Mesodermal cell (in vitro differentiated cells): ENCODE data around the gene DNMT1.

ENCODE experiments used
- H3K27ac ChIP-seq: 2 replicates; pipeline ENCODE4 v1.7.0; 2013; ENCODE audit warnings: mild to moderate bottlenecking, low read depth, low read length, moderate library complexity; ENCODE audit not compliant: severe bottlenecking
- H3K36me3 ChIP-seq: 2 replicates; pipeline ENCODE4 v1.7.1; 2013; ENCODE audit warnings: mild to moderate bottlenecking, low read length, moderate library complexity; ENCODE audit not compliant: control insufficient read depth, insufficient read depth
- H3K4me1 ChIP-seq: one replicate; pipeline ENCODE4 v1.7.1; 2013; ENCODE audit warnings: mild to moderate bottlenecking, low read length; ENCODE audit not compliant: insufficient read depth, control insufficient read depth, poor library complexity, severe bottlenecking
- H3K4me3 ChIP-seq: 2 replicates; pipeline ENCODE4 v1.7.0; 2013; ENCODE audit warnings: low read length, control low read depth, mild to moderate bottlenecking; ENCODE audit not compliant: insufficient read depth, poor library complexity, severe bottlenecking; ENCODE audit errors: extremely low read depth
- H3K9me3 ChIP-seq: 2 replicates; pipeline ENCODE4 v1.7.1; 2013; ENCODE audit warnings: mild to moderate bottlenecking, low read length, moderate library complexity; ENCODE audit not compliant: control insufficient read depth
- WGBS, 2 experiments: methylation state at CpG; one replicate each; pipeline ENCODE4 v1.1.5; 2013; ENCODE audit warnings: missing lambda C conversion rate in 2 of 2; ENCODE audit not compliant: insufficient coverage in 2 of 2; 5-methylcytosine and 5-hydroxymethylcytosine counted together

The DNMT1 gene

DNA sequence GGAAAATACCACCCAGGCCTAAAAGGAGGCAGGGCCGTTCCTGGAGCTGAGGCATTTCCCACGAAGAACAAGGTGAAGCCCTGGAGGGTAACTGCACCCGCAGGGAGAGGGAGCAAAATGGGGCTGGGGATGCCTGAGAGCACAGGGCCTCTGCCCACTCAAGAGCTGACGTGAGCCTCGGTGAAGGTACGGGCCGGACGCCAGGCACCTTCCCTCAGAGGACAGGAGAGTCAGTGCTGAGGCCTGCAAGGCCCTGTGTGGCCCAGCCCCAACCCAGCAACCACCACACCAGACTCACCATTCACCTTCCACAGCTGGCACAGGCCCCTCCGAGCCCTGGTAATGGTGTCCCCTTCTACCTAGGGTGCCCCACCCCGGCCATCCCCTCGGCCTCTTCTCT, 36.3 kb downstream of the DNMT1 start:
- Histone ChIP-seq H3K27ac (no peak overlapping the region), H3K36me3 (peaks cover 98% of the 10 kb centered on the region), H3K9me3 (no peaks in the 10 kb centered on the region), H3K4me1 (no peaks in the 10 kb centered on the region), H3K4me3 (no peak overlapping the region)
- WGBS, 2 experiments = 95 to 96% methylated on average over 6 to 11 of the region's 11 CpGs

DNA sequence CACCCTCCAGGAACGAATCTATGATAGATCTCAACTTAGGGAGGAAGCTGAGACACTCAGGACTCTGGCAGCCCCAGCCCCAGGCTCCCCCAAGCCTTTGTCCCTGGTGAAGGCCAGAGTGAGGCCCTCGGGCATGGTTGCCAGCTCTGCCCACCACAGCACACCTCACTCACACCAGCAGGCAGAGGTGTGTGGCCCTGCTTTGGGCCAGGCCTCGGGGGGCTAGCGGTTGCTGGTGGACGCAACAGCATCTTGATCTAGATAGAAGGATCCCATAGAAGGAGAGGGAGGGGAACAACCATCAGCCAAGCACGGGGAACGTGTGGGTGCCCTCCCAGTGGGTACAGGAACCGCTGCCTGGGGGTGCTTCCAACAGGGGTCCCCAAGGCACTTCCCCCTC, 36.7 kb downstream of the DNMT1 start:
- Histone ChIP-seq H3K4me3 (no peak overlapping the region), H3K4me1 (no peaks in the 10 kb centered on the region), H3K36me3 (peaks cover 98% of the 10 kb centered on the region), H3K27ac (no peak overlapping the region), H3K9me3 (no peaks in the 10 kb centered on the region)
- WGBS, 2 experiments = 95 to 96% methylated on average over 4 to 5 of the region's 8 CpGs

GRCh38 chr19:10155839-10156238, 38.9 kb downstream of the DNMT1 start:
- H3K36me3 ChIP-seq = peaks cover 99% of the 10 kb centered on the region
- 97% methylated on average over 3 to 4 of the region's 4 CpGs for WGBS, 2 experiments
- H3K4me3 ChIP-seq = no peak overlapping the region
- no peaks in the 10 kb centered on the region for H3K4me1 ChIP-seq
- no peaks in the 10 kb centered on the region for H3K9me3 ChIP-seq
- no peak overlapping the region for H3K27ac ChIP-seq

DNA sequence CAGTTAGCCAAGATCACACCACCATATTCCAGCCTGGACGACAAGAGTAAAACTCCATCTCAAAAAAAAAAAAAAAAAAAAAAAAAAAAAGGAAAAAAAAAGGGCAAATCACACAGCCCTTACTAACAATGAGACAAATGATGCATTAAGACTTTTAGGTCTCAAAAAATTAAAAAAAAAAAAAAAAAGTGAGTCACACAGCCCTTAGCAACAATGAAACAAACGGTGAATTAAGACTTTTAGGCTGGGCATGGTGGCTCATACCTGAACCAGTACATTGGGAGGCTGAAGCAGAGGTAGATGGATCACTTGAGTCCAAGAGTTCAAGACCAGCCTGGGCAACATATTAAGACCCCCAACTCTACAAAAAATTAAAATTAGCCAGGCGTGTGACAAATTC, 42.7 kb downstream of the DNMT1 start:
- no peaks in the 10 kb centered on the region for H3K4me1 ChIP-seq
- H3K27ac ChIP-seq = no peak overlapping the region
- 100% methylated on average over 1 to 2 of the region's 3 CpGs for WGBS, 2 experiments
- peaks cover 95% of the 10 kb centered on the region for H3K36me3 ChIP-seq
- H3K9me3 ChIP-seq = no peaks in the 10 kb centered on the region
- H3K4me3 ChIP-seq = no peak overlapping the region

DNA sequence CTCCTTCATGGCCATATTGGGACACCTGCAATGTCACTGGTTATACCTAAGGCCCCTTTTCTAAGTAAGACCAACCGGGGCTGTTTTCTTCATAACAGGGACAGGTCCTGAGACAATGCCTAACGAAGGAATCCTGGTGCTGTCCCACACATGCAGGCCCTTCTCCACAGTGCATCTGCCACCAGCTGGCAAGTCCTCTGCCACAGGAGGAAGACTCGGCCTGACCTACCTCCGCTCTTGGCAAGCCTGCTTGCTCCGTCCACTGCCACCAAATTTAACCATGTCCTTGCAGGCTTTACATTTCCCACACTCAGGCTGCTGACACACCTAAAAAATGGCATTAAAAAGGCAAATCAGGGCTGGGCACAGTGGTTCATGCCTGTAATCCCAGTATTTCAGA, 43.2 kb downstream of the DNMT1 start:
- H3K4me1 ChIP-seq = no peaks in the 10 kb centered on the region
- 96 to 97% methylated on average over 4 to 5 of the region's 5 CpGs for WGBS, 2 experiments
- H3K4me3 ChIP-seq = no peak overlapping the region
- H3K36me3 ChIP-seq = peaks cover 95% of the 10 kb centered on the region
- H3K9me3 ChIP-seq = no peaks in the 10 kb centered on the region
- H3K27ac ChIP-seq = no peak overlapping the region

DNA sequence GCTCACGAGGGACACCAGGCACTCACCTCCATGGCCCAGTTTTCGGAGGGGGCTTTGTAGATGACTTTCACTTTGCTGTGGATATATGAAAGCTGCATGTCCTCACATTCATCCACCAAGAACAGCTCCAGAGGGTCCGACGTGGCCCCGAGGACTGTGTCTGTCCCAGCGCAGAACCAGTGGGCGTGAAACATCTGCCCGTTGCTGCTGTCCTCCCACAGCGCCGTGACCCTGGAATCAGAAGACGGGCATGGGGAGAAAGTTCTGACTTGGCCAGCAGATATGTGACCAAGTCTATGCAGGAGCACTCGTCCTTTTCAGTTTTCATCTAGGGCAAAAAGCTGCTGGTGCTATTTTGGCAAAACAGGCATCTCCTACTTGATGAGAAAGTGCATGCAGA, 45.3 kb downstream of the DNMT1 start:
- Histone ChIP-seq H3K9me3 (no peaks in the 10 kb centered on the region), H3K4me3 (no peak overlapping the region), H3K4me1 (no peaks in the 10 kb centered on the region), H3K27ac (no peak overlapping the region), H3K36me3 (peaks cover 95% of the 10 kb centered on the region)
- 97% methylated on average over 10 to 11 of the region's 12 CpGs for WGBS, 2 experiments

GRCh38 chr19:10146142-10146541, 48.6 kb downstream of the DNMT1 start:
- Histone ChIP-seq H3K4me1 (no peaks in the 10 kb centered on the region), H3K36me3 (peaks cover 95% of the 10 kb centered on the region), H3K27ac (no peak overlapping the region), H3K9me3 (no peaks in the 10 kb centered on the region), H3K4me3 (no peak overlapping the region)
- 97 to 98% methylated on average over 14 of the region's 14 CpGs for WGBS, 2 experiments

DNA sequence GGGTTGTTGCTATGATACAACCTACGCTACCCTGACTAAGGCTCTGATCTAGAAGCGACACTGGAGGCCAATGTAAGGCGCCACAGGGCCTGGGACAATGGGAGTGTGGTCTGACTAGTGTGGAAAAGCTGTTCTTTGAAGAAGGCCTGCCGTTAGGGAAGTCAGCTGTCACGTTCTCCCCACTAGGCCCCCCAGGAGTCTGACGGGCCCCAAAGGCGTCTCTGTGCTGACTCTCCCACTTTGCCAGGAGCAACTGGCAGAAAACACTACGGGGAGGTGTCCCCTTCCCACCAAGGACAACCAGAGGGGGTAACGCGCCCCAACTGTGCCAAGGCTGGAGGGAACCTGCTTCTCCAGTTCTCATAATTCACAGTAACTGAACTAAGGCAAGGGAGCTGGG, 49.7 kb downstream of the DNMT1 start:
- peaks cover 94% of the 10 kb centered on the region for H3K36me3 ChIP-seq
- no peak overlapping the region for H3K4me3 ChIP-seq
- H3K27ac ChIP-seq = no peak overlapping the region
- no peaks in the 10 kb centered on the region for H3K9me3 ChIP-seq
- no peaks in the 10 kb centered on the region for H3K4me1 ChIP-seq
- 90 to 100% methylated on average over 5 to 10 of the region's 10 CpGs for WGBS, 2 experiments

- H3K4me1 ChIP-seq = no peaks in the 10 kb centered on the region
- 94 to 99% methylated on average over 10 of the region's 10 CpGs for WGBS, 2 experiments
- no peak overlapping the region for H3K27ac ChIP-seq
- H3K4me3 ChIP-seq = no peak overlapping the region
- no peaks in the 10 kb centered on the region for H3K9me3 ChIP-seq
- H3K36me3 ChIP-seq = peaks cover 94% of the 10 kb centered on the region
Measured at GRCh38 chr19:10144361-10144760, 50.4 kb downstream of the DNMT1 start.

- 96 to 97% methylated on average over 8 to 11 of the region's 11 CpGs for WGBS, 2 experiments
- Histone ChIP-seq H3K27ac (no peak overlapping the region), H3K4me3 (no peak overlapping the region), H3K4me1 (no peaks in the 10 kb centered on the region), H3K36me3 (peaks cover 94% of the 10 kb centered on the region), H3K9me3 (no peaks in the 10 kb centered on the region)
Measured at GRCh38 chr19:10143681-10144080, 51.1 kb downstream of the DNMT1 start.

GRCh38 chr19:10142701-10143375, 51.9 kb downstream of the DNMT1 start:
- 90 to 97% methylated on average over 8 to 13 of the region's 15 CpGs for WGBS, 2 experiments
- H3K36me3 ChIP-seq = peaks cover 97% of the 10 kb centered on the region
- H3K9me3 ChIP-seq = no peaks in the 10 kb centered on the region

More at GRCh38 chr19:10142701-10143375, 51.9 kb downstream of the DNMT1 start:
- Histone ChIP-seq H3K4me1 (no peaks in the 10 kb centered on the region), H3K4me3 (no peak overlapping the region), H3K27ac (no peak overlapping the region)
